NAMALWA (cell line): ENCODE results near the gene ADPRHL1.

ENCODE experiments used
- DNase-seq: peaks from one replicate; pipeline ENCODE4 v3.0.0-alpha.2; 2015; ENCODE audit warnings: low spot score

ADPRHL1 gene

GRCh38 chr13:113415825-113416224, 37.5 kb downstream of the ADPRHL1 start:
- no peak for DNase-seq

GRCh38 chr13:113415032-113415431, 38.3 kb downstream of the ADPRHL1 start:
- no peak for DNase-seq

GRCh38 chr13:113414335-113414734, 39.0 kb downstream of the ADPRHL1 start:
- no peak for DNase-seq

- no peak for DNase-seq
These were observed 39.4 kb downstream of the ADPRHL1 start for GRCh38 chr13:113413898-113414282.

GRCh38 chr13:113413178-113413897, 40.0 kb downstream of the ADPRHL1 start:
- no peak for DNase-seq

GRCh38 chr13:113412440-113412839, 40.8 kb downstream of the ADPRHL1 start:
- no peak for DNase-seq

GRCh38 chr13:113411216-113412023, 41.9 kb downstream of the ADPRHL1 start:
- no peak for DNase-seq

GRCh38 chr13:113410472-113411201, 42.7 kb downstream of the ADPRHL1 start:
- no peak for DNase-seq

GRCh38 chr13:113408562-113408961, 44.7 kb downstream of the ADPRHL1 start:
- no peak for DNase-seq

- no peak for DNase-seq
These were observed 45.5 kb downstream of the ADPRHL1 start for GRCh38 chr13:113407531-113408393.

GRCh38 chr13:113407103-113407530, 46.2 kb downstream of the ADPRHL1 start:
- DNase-seq = no peak

GRCh38 chr13:113406321-113407102, 46.8 kb downstream of the ADPRHL1 start:
- DNase-seq = no peak

GRCh38 chr13:113405481-113406300, 47.6 kb downstream of the ADPRHL1 start:
- no peak for DNase-seq

GRCh38 chr13:113404723-113405471, 48.4 kb downstream of the ADPRHL1 start:
- no peak for DNase-seq

GRCh38 chr13:113404366-113404722, 48.9 kb downstream of the ADPRHL1 start:
- DNase-seq = no peak

- DNase-seq = no peak
These were observed 49.8 kb downstream of the ADPRHL1 start for GRCh38 chr13:113403255-113404104.

GRCh38 chr13:113402471-113403254, 50.6 kb downstream of the ADPRHL1 start:
- DNase-seq = no peak
